NCI-H2107 (cell line): Measurements from ENCODE around the gene BABAM2.
"Not testable (repeated sequence)": the region's sequence is repeated elsewhere in the genome, so short reads cannot be mapped to it uniquely, and the experiment has no call there.

ENCODE experiments used
- DNase-seq: peaks from one replicate; lab custom pipeline; 2025; lab: John Stamatoyannopoulos, UW

BABAM2 gene

GRCh38 chr2:27980242-27980641 is 89.7 kb downstream of the BABAM2 start:
- DNase-seq, result no peak

DNA sequence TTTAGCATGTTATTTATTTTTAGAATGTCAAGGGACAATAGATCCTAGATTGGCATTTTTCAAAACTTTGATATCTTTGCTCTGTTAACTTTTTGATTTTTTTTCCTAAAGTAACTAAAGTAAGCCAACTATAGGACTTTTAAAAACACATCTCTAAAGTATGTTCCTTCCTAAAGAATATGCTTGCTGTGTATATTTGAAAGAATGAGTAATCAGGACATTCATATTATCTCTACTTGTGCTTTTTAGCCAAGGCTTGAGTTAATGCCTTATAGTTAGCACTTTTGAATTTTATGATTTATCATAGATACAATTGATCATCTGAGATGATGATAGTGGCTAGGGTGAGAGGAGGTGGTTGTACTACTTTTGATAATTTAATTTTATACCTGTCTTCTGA is 93.6 kb downstream of the BABAM2 start:
- DNase-seq, result no peak

GRCh38 chr2:27988306-27988705 is 97.8 kb downstream of the BABAM2 start:
- DNase-seq, result no peak

DNA sequence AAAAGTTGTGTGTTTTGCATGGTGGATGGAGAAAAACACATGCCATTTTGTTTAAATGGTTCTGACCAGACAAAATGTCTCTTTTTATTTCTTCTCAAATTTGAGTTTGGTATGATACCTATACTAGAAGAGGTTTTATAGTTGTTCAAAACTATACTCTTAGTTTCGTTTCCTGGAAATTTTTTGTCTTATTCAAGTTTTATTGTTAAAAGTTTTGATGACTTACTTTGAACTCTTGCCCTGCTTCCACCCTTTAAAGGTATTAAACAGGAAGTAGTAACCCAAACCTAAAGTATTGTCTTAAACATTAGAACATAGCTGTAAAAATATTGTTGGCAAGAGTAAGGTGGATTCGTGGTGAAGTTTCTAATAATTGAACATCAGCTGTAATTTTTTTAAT is 98.2 kb downstream of the BABAM2 start:
- DNase-seq, result no peak

DNA sequence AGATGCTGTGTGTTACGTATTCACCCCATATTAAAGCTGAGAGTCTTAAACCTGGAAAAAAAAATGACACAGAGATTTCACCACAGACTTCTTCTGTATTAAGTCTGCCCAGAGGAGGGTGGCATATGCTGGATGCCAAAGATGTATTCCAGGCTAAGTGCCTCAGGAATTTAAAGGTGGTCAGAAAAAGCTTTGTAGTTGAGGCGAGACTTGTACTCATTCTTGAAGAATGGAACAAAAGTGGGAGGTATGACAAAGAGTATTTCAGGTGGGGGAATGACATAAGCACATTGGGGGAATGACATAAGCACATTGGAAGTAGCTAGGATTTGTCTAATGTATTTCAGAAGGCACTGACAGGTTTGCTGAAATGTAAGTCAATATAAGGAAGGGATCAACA is 98.6 kb downstream of the BABAM2 start:
- DNase-seq, result no peak

DNA sequence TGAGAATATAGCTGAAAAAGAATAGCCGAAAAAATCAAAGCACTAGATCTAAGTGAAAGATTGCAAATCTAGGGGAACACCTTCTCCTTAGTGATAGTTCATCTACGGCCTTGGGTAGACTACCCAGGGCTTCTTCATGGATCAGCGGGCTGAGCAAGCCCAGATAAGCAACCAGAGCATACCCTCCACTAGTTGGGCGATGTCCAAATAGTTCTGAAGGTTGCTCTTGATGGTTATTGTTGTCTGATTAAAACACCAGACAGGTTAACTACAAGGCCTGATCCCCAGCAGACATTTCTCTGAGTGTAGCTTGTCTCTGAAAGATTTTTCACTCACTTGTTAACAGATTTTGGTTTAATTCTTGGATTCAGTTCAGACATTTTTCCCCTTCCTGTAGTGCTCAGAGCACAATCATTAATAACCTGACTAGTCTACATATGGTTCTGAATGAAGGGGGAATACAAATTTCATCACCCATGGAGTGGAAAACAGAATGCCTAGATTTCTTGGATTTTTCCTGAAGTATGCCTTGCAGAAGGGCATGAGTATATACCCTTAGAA is 99.6 kb downstream of the BABAM2 start:
- no peak for DNase-seq

DNA sequence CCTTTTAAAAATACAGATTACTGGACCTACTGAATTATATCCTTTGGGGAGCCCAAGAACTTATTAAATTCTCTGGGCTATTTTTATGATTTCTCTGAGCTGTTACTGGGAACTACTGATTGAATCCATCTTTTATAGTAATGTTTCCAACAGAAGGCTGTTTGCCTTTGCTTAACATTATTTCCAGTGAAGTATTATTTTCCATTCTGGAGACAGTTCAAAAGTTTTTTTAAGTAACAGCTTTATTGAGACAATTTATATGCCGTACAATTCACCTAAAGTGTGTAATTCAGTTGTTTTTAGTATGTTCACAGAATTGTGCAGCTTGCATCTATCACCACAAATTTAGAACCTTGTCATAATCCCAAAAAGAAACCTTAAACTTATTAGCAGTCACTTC is 100.6 kb downstream of the BABAM2 start:
- DNase-seq, result no peak

DNA sequence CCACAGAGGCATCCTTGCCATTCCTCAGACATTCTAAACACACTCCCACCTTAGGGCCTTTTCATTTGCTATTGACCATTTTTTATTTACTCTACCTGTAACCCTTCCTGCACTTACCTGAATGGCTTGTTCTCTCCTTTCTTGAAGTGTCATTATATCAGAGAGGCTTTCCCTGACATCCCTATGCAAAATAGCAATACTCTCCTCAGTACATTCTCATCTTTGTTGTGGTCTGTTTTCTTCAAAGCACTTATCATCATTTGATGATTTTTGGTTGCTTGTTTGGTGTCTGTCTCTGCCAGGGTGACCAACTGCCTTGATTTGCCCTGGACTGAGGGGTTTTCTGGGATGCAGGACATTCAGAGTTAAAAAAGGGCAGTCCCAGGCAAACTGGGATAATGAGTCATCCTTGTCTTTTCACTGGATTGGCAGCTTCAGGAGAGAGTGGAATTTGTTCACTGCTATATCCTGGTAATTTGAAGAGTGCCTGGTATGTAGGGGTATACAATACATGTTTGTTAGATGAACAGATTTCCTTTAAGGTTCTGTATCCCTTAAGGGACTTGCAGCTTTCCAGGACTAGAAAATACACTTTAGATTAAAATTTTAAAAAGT is 102.4 kb downstream of the BABAM2 start:
- DNase-seq, result no peak

GRCh38 chr2:27993402-27993787 is 102.9 kb downstream of the BABAM2 start:
- no peak for DNase-seq

GRCh38 chr2:27993950-27994728 is 103.6 kb downstream of the BABAM2 start:
- no peak for DNase-seq

DNA sequence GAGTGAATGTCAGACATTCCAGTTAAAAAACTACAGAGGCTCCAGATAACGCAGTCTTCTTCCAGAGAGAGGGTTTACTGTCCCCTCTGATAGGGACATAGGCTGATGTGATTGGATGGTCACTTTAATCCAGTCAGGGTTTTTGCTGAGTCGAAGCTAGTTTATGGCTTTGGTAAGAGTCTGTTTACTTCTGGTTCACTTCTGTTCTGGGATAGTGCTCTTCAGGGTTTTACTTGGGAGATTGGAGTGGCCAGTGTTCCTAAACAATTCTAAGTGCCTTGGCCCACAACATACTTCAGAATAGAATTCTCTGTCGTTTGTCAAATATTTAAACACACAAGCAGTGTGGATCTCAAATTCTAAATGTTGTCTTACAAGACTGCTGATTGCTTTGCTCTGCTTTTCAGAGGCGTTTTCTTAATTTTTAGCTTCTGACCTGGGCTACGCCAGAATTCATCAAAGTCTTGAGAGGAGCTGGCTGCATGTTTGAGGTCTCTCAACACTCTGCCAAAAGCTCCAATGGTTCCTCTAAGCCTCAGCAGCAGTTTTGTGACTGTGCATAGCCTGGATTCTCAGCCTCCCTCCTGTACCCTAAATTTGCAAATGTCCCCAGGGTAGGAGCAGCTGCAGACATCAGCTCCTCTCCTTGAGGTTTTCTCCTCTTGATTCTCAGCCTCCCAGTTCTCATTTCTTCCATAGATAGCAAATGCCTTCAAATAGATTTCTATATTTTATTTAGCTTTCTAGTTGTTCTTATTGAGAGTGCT is 105.8 kb downstream of the BABAM2 start:
- no peak for DNase-seq

GRCh38 chr2:28000287-28000686 is 109.8 kb downstream of the BABAM2 start:
- no peak for DNase-seq

DNA sequence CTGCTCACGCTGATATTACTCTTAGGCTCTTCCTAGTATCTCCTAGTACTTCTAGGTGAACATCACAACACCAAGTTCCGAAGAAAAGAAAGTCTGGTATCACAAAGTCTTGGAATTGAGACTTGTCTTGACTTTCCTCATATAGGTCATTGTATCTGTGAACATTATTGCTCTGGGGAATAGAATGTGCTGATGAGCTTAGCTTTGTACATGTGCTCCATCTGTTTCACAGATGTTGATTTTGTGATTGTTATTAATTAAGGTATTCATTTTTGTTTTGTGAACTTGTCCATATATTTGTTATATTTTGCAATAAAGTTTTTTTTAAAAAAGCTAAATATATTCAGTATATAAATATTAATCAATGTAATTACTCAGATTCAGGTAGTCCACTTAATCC is 111.7 kb downstream of the BABAM2 start:
- DNase-seq, result no peak

DNA sequence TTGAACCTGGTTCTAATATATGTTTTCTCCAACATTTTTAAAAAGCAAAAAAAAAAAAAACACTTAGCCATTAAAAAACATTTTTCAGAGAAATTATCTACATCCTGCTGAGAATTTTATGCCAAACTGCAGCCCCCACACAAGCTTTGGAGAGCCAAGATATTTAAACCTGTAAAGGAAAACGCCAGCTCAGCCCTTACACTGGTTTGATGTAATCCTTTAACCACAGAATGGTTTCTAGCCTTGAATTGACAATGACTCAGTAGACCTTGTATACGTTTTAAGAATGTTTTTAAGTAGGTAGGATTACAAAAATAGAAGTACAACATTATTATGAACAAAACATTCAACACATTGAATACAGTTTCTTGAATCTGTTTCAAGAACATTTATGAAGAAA is 113.6 kb downstream of the BABAM2 start:
- no peak for DNase-seq

- no peak for DNase-seq
These were observed 119.2 kb downstream of the BABAM2 start for GRCh38 chr2:28009732-28010131.

- no peak for DNase-seq
These were observed 120.8 kb downstream of the BABAM2 start for GRCh38 chr2:28011322-28011737.

GRCh38 chr2:28018474-28018873 is 127.9 kb downstream of the BABAM2 start:
- not testable (repeated sequence) for DNase-seq

DNA sequence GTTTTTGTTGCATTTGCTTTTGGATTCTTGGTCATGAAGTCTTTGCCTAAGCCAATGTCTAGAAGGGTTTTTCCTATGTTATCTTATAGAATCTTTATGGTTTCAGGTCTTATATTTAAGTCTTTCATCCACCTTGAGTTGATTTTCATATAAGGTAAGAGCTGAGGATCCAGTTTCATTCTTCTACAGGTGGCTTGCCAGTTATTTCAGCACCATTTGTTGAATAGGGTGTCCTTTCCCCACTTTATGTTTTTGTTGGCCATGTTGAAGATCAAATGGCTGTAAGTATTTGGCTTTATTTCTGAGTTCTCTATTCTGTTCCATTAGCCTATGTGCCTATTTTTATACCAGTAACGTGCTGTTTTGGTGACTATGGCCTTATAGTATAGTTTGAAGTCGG is 129.0 kb downstream of the BABAM2 start:
- DNase-seq, result not testable (repeated sequence)

DNA sequence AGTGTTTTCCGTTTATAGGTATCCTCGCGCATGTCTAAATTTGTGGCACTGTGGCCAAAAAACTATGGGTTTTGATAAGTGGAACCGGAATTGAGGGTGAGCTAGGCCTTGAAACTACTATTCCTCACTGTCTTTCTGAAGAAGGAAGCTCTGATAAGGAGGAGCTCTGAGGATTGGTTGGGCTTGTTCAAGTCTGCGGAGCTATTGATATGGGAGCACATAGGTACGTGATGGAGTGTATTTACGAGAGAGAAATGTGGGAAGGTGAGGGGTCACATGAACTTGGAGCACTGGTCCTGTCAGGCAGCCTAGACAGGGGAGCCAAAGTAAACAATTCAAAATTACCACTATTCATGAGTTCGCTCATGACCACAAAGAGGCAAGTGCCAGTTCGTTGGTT is 131.4 kb downstream of the BABAM2 start:
- DNase-seq, result no peak

- DNase-seq, result no peak
These were observed 134.6 kb downstream of the BABAM2 start for GRCh38 chr2:28025123-28025522.

GRCh38 chr2:28026230-28026629 is 135.7 kb downstream of the BABAM2 start:
- DNase-seq, result not testable (repeated sequence)

- DNase-seq, result no peak
These were observed 137.5 kb downstream of the BABAM2 start for GRCh38 chr2:28028025-28028424.

DNA sequence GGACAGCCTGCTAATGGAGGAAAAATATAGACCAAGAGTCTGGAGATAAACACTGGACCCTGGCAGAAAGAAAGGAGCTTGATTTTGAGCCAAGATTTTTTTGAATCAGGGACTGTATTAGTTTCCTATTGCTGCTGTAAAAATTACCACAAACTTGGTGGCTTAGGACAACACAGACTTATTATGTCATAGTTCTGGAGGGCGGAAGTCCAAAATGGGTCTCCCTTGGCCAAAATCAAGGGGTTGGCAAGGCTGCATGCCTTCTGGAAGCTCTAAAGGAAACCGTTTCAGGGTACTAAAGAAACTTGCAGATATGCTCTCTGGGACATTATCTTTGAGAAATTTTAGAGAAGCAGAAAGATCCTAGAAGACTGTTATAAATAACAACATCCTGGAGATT is 140.1 kb downstream of the BABAM2 start:
- DNase-seq, result no peak
